Heart left ventricle (tissue), 13 donors: Measurements from ENCODE around the gene PMPCB.

Experiments
- POLR2A ChIP-seq, 2 donors: fragments of 450-650 bp; IDR thresholded peaks; one replicate each; pipeline ENCODE4 v1.6.1; 2017; ENCODE audit warnings: antibody characterized with exemption in 2 of 2, mild to moderate bottlenecking in 2 of 2, moderate library complexity in 2 of 2
- TF ChIP-seq, protein P1 (sequence below), 12 donors: fragments of 200-600 bp; sonication (generic) in 4 of 12; IDR thresholded peaks; one replicate each; pipeline versions ENCODE4 v1.5.0 to v1.8.0; 2018 to 2022; ENCODE audit warnings: antibody characterized with exemption in 12 of 12, mild to moderate bottlenecking in 5 of 12
- donor health status: ischemic (EF 13 %, LVEDD 7.1; RV severe dilation, severe dysfunction).
- donor health status: DM: no; HTN: yes; CAD: no.
- donor health status: DM: no; HTN: no; CAD: no.
- donor health status: ischemic (EF 25% LVEDD 6.9; RV normal size, moderate dysfunction).
- donor health status: ischemic (EF 25% LVEDD 5.7; RV mildly dilated, moderate dysfunction).
- donor health status: ischemic (EF 35%, LVEDD 5.7; RV mildly dilated, moderate dysfunction).
- donor health status: nonischemic (EF 11% LVEDD 7.7; RV severe dilation, severe dysfunction).
- donor health status: DM: yes; HTN: yes; CAD: no.
- donor health status: PGD.
- donor health status: ischemic (EF 29% LVEDD 5.4; RV normal size, mild dysfunction).
- donor health status: nonischemic (EF 23%, LVEDD 6.1; RV moderate dilation, normal function).

DNA sequence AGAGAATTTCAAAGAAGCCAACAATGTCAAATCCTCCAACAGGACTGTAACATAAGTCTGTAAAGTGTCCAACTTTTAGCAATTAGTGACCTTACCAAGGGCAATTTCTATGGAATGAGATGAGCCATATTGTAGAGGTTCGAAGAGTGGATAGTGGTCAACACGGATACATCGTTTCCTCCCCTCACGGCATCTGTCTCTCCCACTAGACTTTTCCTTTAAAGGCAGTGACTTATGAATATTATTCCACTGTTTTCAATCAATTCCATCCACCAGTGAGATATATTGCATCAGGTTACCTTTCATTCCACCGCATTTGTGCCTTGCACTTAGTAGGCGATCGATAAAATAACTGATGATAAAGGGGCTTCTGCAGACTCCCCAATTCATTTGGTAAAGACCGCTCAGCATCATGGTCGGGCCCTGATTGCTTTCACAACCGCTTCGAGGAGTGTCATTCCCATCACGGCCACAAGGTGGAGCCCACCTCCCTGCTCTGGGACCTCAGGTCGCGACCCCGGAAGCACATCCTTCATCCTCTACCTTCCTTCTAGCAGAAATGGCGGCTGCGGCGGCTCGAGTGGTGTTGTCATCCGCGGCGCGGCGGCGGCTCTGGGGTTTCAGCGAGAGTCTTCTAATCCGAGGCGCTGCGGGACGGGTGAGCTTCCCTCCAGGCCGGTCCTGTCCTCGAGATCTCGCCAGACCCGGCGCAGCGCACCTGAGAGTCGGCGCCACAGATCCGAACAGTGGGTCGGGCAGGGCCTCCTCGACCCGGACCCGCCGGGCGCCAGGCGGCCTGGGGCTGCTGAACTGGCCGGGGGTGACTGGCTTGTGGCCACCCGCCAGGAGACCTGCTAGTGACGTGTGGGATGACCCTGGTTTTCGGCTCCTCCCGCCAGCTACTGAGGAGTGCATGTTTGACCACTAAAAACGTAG, at the start of gene PMPCB:
- peak in 1 of 2 donors; percentile 38 for TF ChIP-seq POLR2A (IDR thresholded peaks at IDR 0.05)
- TF ChIP-seq, protein P1, sequence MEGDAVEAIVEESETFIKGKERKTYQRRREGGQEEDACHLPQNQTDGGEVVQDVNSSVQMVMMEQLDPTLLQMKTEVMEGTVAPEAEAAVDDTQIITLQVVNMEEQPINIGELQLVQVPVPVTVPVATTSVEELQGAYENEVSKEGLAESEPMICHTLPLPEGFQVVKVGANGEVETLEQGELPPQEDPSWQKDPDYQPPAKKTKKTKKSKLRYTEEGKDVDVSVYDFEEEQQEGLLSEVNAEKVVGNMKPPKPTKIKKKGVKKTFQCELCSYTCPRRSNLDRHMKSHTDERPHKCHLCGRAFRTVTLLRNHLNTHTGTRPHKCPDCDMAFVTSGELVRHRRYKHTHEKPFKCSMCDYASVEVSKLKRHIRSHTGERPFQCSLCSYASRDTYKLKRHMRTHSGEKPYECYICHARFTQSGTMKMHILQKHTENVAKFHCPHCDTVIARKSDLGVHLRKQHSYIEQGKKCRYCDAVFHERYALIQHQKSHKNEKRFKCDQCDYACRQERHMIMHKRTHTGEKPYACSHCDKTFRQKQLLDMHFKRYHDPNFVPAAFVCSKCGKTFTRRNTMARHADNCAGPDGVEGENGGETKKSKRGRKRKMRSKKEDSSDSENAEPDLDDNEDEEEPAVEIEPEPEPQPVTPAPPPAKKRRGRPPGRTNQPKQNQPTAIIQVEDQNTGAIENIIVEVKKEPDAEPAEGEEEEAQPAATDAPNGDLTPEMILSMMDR (IDR thresholded peaks at IDR 0.05), result peak; percentile 94 to 98 (median 98)
